IMR-90 (cell line): Measurements from ENCODE around the gene RIMBP2. TPM values are rescaled to one million over a fixed set of nuclear protein-coding genes. Genes with fewer than 3 reads are reported as not detected.

Experiments used
- ATAC-seq: fragments of 200-7000 bp; cut with Tn5 transposase; 2 replicates; pipeline ENCODE4 v1.9.1; 2020; ENCODE audit warnings: low read depth, mild to moderate bottlenecking, moderate library complexity
- BruUV-seq: library from RNA; stranded (reverse); fragments of 400-500 nt; replicated peaks from 2 replicates; lab custom pipeline; 2021; lab: Mats Ljungman, UMichigan
- CTCF ChIA-PET: fragments of 300-600 bp; formaldehyde crosslinking; extraction: SDS; loops from one replicate; lab custom pipeline; 2021; ENCODE audit warnings: antibody characterized with exemption; lab: Yijun Ruan, JAX
- POLR2A ChIA-PET: fragments of 300-600 bp; sonication (Branson Sonifier 250); formaldehyde crosslinking; loops from one replicate; lab custom pipeline; 2022; ENCODE audit warnings: antibody characterized with exemption; ENCODE audit not compliant: unreplicated experiment; lab: Charles Lee
- DNase-seq: peaks from one replicate; pipeline ENCODE4 v3.0.0; 2013
- H2AFZ ChIP-seq: replicated peaks from 2 replicates; pipeline ENCODE3; 2013; ENCODE audit warnings: low read length, mild to moderate bottlenecking; ENCODE audit not compliant: poor library complexity
- H2AK5ac ChIP-seq: 2 replicates; pipeline ENCODE4 v1.6.1; 2013; ENCODE audit warnings: low read depth, low read length, inconsistent platforms
- H2AK9ac ChIP-seq: replicated peaks from 2 replicates; pipeline ENCODE3; 2013; ENCODE audit warnings: mild to moderate bottlenecking, low read depth, low read length, moderate library complexity; ENCODE audit not compliant: poor library complexity
- H2BK120ac ChIP-seq: 2 replicates; pipeline ENCODE4 v1.6.1; 2013; ENCODE audit warnings: low read depth, low read length, inconsistent platforms
- H2BK15ac ChIP-seq: 3 replicates; pipeline ENCODE4 v1.6.1; 2013; ENCODE audit warnings: low read depth, low read length, inconsistent platforms
- H2BK20ac ChIP-seq: 2 replicates; pipeline ENCODE4 v1.6.1; 2013; ENCODE audit warnings: low read depth, mild to moderate bottlenecking, inconsistent platforms, low read length, moderate library complexity
- H2BK5ac ChIP-seq: 2 replicates; pipeline ENCODE4 v1.6.1; 2013; ENCODE audit warnings: mild to moderate bottlenecking, low read depth, low read length, inconsistent platforms; ENCODE audit not compliant: poor library complexity, severe bottlenecking
- H3K14ac ChIP-seq: replicated peaks from 2 replicates; pipeline ENCODE4 v1.6.1; 2013; ENCODE audit warnings: low read depth, low read length, inconsistent platforms
- H3K18ac ChIP-seq: 2 replicates; pipeline ENCODE4 v1.6.1; 2013; ENCODE audit warnings: low read depth, low read length, control low read depth
- H3K23ac ChIP-seq: 2 replicates; pipeline ENCODE4 v1.6.1; 2013; ENCODE audit warnings: low read depth, low read length, inconsistent platforms
- H3K27ac ChIP-seq: 2 replicates; pipeline ENCODE4 v1.5.1; 2013; ENCODE audit warnings: mild to moderate bottlenecking, control low read depth, low read length; ENCODE audit not compliant: insufficient read depth
- H3K27me3 ChIP-seq: 2 replicates; pipeline ENCODE4 v1.6.1; 2013; ENCODE audit warnings: low read length; ENCODE audit not compliant: control insufficient read depth, insufficient read depth
- H3K36me3 ChIP-seq: 2 replicates; pipeline ENCODE4 v1.6.1; 2013; ENCODE audit warnings: low read length, mixed read lengths; ENCODE audit not compliant: control insufficient read depth, insufficient read depth
- H3K4ac ChIP-seq: 2 replicates; pipeline ENCODE4 v1.6.1; 2013; ENCODE audit warnings: low read depth, low read length, inconsistent platforms
- H3K4me1 ChIP-seq: 2 replicates; pipeline ENCODE4 v1.6.1; 2013; ENCODE audit warnings: low read length, mixed read lengths; ENCODE audit not compliant: control insufficient read depth, insufficient read depth
- H3K4me2 ChIP-seq: 2 replicates; pipeline ENCODE4 v1.6.1; 2013; ENCODE audit warnings: low read depth, mild to moderate bottlenecking, control low read depth, low read length, moderate library complexity
- H3K4me3 ChIP-seq: 2 replicates; pipeline ENCODE4 v1.5.1; 2013; ENCODE audit warnings: low read depth, mild to moderate bottlenecking, control low read depth, low read length, moderate library complexity; ENCODE audit not compliant: insufficient read depth
- H3K56ac ChIP-seq: 2 replicates; pipeline ENCODE4 v1.6.1; 2013; ENCODE audit warnings: low read length, inconsistent platforms; ENCODE audit not compliant: insufficient read depth; ENCODE audit errors: extremely low read depth
- H3K79me1 ChIP-seq, 2 experiments: 2 replicates each; pipeline ENCODE4 v1.6.1; 2013; ENCODE audit warnings: low read length in 2 of 2, inconsistent platforms in 1 of 2, low read depth in 1 of 2
- H3K9ac ChIP-seq: 2 replicates; pipeline ENCODE4 v1.6.1; 2013; ENCODE audit warnings: low read depth, low read length, control low read depth
- H3K9me1 ChIP-seq: 2 replicates; pipeline ENCODE4 v1.6.1; 2013; ENCODE audit warnings: low read length, inconsistent platforms; ENCODE audit not compliant: insufficient read depth
- H3K9me3 ChIP-seq: 2 replicates; pipeline ENCODE4 v1.6.1; 2013; ENCODE audit warnings: low read length; ENCODE audit not compliant: control insufficient read depth, insufficient read depth
- H4K20me1 ChIP-seq: 2 replicates; pipeline ENCODE4 v1.6.1; 2013; ENCODE audit warnings: low read length, inconsistent platforms; ENCODE audit not compliant: insufficient read depth
- H4K5ac ChIP-seq: 2 replicates; pipeline ENCODE4 v1.6.1; 2013; ENCODE audit warnings: mild to moderate bottlenecking, low read depth, low read length, control low read depth
- H4K8ac ChIP-seq, 2 experiments: 2 replicates each; pipeline ENCODE4 v1.6.1; 2013; ENCODE audit warnings: low read depth in 2 of 2, low read length in 2 of 2, control low read depth in 1 of 2, inconsistent platforms in 1 of 2
- H4K91ac ChIP-seq: 2 replicates; pipeline ENCODE4 v1.6.1; 2013; ENCODE audit warnings: low read depth, low read length, inconsistent platforms; ENCODE audit not compliant: insufficient read depth
- POLR2A ChIP-seq: IDR thresholded peaks from 2 replicates; pipeline ENCODE4 v1.6.1; 2012; ENCODE audit warnings: mild to moderate bottlenecking, low read depth, low read length
- WGBS, 2 experiments: methylation state at CpG; one replicate each; pipeline versions ENCODE4 v1.1.5 to v1.1.7; 2013; ENCODE audit warnings: missing lambda C conversion rate in 2 of 2; ENCODE audit not compliant: insufficient read length in 1 of 2; ENCODE audit errors: extremely low coverage in 2 of 2; 5-methylcytosine and 5-hydroxymethylcytosine counted together
- dilution Hi-C: fragments of 300-500 bp; cut with HindIII; formaldehyde crosslinking; loops from one replicate; pipeline ENCODE4 v1.14.3; 2018; ENCODE audit warnings: low sequenced_read_pairs; ENCODE audit not compliant: unreplicated experiment
- in situ Hi-C: fragments of 300-500 bp; cut with MboI; formaldehyde crosslinking; loops from 3 replicates; pipeline ENCODE4 v1.14.3; 2019; ENCODE audit warnings: low sequenced_read_pairs, inconsistent platforms, mixed read lengths
- intact Hi-C: fragments of 100-400 bp; cut with micrococcal nuclease; formaldehyde crosslinking; loops from 2 replicates; pipeline ENCODE4 v1.10.0; 2022
- polyA plus RNA-seq, 3 experiments: library from polyadenylated mRNA; depleted of rRNA; stranded (reverse); fragments of >200 nt; gene quantifications; 2 replicates each; pipeline ENCODE4 v1.2.3, GENCODE V29; 2012; ENCODE audit warnings: low replicate concordance in 1 of 3
- total RNA-seq: library from RNA; depleted of rRNA; stranded (reverse); fragments of >200 nt; gene quantifications from 2 replicates; pipeline ENCODE4 v1.2.3, GENCODE V29; 2012

Gene RIMBP2
- total and polyA plus RNA-seq, 2 of the 4 experiments (the other 2 are of a cell fraction): not detected

DNA sequence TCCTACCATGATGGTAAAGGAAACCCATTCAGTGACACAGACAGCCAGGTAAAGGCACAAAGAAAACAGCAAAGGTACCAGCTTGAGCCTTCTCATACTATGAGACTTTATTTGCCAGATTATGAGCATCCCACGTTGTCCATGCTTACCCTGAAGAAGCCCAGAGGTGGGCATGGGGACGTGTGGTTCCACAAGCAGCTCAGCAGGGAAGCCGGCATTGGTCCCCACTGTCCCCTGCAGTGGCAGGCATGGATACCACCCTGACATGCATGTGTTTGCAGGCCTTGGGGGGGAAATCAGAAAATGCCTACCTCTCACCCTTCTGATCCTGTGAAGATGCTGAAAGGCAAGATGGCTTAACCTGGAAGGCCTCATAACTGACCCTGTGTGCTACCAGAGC lies 195.3 kb downstream of the RIMBP2 start:
- no peak overlapping the region for H2AFZ ChIP-seq
- H2BK15ac ChIP-seq: no peak overlapping the region
- dilution Hi-C loops: no loop called here
- BruUV-seq: no TSS peak
- POLR2A ChIA-PET: no interaction called here
- DNase-seq: no peak
- peaks cover 52% of the 10 kb centered on the region for H3K9me3 ChIP-seq
- H3K27me3 ChIP-seq: no peaks in the 10 kb centered on the region
- intact Hi-C loops: no loop called here
- in situ Hi-C loops: no loop called here
- H2BK20ac ChIP-seq: no peak overlapping the region
- H4K5ac ChIP-seq: no peak overlapping the region
- TF ChIP-seq POLR2A: no peak
- H3K4me2 ChIP-seq: no peak overlapping the region
- H2BK5ac ChIP-seq: no peak overlapping the region
- H2AK5ac ChIP-seq: no peak overlapping the region
- H3K9me1 ChIP-seq: no peaks in the 10 kb centered on the region
- no peak overlapping the region for H3K27ac ChIP-seq
- no peak for ATAC-seq
- no peak overlapping the region for H4K91ac ChIP-seq
- H3K4ac ChIP-seq: no peak overlapping the region
- H4K8ac ChIP-seq: no peak overlapping the region
- WGBS, 2 experiments: no CpG with 5 or more reads among the region's 3 CpGs
- no peak overlapping the region for H3K4me3 ChIP-seq
- no peak overlapping the region for H3K56ac ChIP-seq
- no peak overlapping the region for H3K18ac ChIP-seq
- no peak overlapping the region for H3K9ac ChIP-seq
- H3K79me1 ChIP-seq: no peaks in the 10 kb centered on the region
- no peak overlapping the region for H2AK9ac ChIP-seq
- H3K23ac ChIP-seq: no peak overlapping the region
- no peak overlapping the region for H3K14ac ChIP-seq
- H2BK120ac ChIP-seq: no peak overlapping the region
- no peaks in the 10 kb centered on the region for H4K20me1 ChIP-seq
- no peaks in the 10 kb centered on the region for H3K36me3 ChIP-seq
- no peaks in the 10 kb centered on the region for H3K4me1 ChIP-seq
- CTCF ChIA-PET: no interaction called here
